GM12875 (cell line): ENCODE results near the gene ERMARD.

Experiments used
- H3K4me3 ChIP-seq: one replicate; pipeline ENCODE4 v1.5.1; 2011; ENCODE audit warnings: low read depth, low read length, control low read depth
- TF ChIP-seq, protein P1 (sequence below): IDR thresholded peaks from 2 replicates; pipeline ENCODE4 v1.5.1; 2011; ENCODE audit warnings: low read depth, mild to moderate bottlenecking, control low read depth, inconsistent platforms, low read length, moderate library complexity, borderline replicate concordance; ENCODE audit not compliant: insufficient read depth

The ERMARD gene

DNA sequence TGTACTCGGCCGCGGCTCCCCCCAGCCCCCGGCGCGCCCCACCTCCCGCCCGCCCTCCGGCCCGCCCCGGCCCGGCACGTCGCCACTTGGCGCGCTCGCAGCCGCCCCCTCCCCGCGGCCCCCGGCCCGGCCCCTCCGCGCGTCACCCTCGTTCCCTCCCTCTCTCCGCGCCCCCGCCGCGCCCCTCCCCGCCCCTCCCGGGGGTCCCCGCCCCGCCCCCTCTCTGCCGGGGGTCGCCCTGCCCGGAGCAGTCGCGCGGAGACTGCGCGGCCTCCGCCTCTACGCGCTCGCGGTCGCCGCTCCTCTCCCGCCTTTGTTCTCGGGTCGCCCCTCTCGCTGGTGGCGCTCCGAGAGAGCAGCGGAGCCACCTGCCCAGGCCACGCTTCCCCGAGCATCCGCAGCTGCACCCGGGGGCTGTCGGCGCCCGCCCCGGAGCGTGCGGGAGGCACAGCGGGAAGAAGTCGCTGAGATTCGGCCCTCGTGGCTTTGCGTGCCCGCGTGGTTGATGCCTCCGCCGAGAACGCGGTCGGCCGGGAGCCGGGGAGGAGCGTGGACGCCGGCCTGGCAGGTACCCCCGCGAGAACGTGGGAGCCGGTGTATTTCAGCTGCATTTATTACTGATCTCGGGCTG lies 26.8 kb upstream of the ERMARD start, which contains the start of gene PHF10:
Gene PHF10, minus strand, starts transcription at position 7 of the 631 bp plus-strand sequence. CDS start 569 bp downstream, outside the sequence.
- TF ChIP-seq, protein P1, sequence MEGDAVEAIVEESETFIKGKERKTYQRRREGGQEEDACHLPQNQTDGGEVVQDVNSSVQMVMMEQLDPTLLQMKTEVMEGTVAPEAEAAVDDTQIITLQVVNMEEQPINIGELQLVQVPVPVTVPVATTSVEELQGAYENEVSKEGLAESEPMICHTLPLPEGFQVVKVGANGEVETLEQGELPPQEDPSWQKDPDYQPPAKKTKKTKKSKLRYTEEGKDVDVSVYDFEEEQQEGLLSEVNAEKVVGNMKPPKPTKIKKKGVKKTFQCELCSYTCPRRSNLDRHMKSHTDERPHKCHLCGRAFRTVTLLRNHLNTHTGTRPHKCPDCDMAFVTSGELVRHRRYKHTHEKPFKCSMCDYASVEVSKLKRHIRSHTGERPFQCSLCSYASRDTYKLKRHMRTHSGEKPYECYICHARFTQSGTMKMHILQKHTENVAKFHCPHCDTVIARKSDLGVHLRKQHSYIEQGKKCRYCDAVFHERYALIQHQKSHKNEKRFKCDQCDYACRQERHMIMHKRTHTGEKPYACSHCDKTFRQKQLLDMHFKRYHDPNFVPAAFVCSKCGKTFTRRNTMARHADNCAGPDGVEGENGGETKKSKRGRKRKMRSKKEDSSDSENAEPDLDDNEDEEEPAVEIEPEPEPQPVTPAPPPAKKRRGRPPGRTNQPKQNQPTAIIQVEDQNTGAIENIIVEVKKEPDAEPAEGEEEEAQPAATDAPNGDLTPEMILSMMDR: no peak
- H3K4me3 ChIP-seq: peak within 1 kb of the TSS; percentile 50

DNA sequence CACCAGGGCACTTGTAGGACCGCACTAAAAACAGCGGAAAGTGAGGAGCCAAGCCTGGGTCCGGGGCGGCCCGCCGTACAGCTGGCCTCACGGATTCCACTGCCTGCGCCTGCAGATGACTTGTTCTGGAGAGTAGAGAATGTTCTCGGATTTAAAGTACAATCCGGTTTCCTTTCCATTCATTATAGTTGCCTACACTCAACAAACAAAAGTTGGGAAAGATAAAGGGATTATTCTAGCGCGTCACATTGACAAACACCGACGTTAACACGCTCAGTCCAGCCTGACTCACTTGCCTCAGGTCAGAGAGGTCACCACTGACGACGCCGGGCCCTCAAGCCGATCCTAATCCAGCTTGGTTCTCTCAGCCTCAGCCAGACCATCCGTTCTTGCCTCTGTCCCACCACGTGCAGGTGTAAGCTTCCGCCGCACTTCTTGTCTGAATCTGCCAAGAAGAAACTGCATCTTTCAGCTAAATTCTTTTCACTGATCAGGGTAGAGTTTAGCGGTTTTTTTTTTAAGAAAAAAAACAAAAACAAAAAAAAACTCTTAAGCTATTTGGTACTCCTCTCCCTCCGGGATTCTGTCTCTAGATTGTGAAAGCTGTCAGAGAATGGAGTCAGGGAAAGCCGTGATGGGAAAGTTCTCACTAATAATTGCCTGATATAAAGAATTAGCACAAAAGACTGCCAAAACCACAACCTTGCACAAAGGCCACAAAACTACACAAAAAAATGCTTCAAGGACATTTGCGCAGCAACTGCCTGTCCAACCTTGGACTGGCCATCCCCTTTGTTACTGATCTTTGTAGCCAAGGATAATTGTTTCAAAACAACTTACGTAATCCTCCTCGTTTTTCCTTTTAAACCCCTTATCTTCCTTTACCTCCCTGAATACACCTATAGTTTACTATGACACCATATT lies 26.0 kb upstream of the ERMARD start:
- H3K4me3 ChIP-seq: peak overlapping the region; percentile 50
- TF ChIP-seq, protein P1: no peak

GRCh38 chr6:169726049-169726400 lies 25.4 kb upstream of the ERMARD start:
- TF ChIP-seq, protein P1: no peak
- H3K4me3 ChIP-seq: no peak overlapping the region

DNA sequence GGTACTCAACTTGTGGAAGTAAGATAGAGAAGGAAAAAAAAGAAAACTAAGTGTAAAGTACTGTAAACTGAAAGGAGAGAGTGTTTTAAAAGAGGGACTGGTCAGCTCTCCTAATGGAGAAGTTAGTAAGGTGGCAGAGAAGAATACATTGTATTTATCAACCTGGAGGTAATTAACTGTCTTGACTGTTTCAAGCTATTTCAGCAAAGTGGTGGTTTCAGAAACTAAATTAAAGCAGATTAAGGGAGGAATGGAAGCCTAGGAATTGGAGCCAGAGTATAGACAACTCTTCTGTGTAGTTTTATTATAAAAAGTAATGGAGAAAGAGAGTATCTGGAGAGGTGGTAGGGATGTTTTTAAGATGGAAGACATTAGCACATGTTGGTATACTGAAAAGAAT lies 24.5 kb upstream of the ERMARD start:
- H3K4me3 ChIP-seq: no peak overlapping the region
- TF ChIP-seq, protein P1: no peak

DNA sequence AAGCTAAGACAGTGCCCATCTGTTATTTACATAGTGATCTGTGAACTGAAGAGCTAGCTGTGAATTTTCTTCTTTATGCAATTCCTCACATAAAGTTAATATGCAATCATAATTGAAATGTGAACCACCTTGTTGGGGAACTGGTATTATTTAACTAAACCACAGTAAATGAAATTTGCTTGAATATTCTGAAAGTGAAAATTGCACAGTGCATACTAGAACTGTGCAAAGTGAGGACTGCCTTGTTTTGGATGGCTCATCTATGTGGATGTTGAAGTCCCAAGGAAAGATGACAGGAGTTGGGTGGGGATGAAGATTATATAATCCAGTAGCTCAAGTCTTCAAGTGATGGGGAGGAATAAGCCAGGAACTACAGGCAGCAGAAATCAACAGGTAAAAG lies 21.5 kb upstream of the ERMARD start:
- TF ChIP-seq, protein P1: no peak
- H3K4me3 ChIP-seq: no peak overlapping the region

DNA sequence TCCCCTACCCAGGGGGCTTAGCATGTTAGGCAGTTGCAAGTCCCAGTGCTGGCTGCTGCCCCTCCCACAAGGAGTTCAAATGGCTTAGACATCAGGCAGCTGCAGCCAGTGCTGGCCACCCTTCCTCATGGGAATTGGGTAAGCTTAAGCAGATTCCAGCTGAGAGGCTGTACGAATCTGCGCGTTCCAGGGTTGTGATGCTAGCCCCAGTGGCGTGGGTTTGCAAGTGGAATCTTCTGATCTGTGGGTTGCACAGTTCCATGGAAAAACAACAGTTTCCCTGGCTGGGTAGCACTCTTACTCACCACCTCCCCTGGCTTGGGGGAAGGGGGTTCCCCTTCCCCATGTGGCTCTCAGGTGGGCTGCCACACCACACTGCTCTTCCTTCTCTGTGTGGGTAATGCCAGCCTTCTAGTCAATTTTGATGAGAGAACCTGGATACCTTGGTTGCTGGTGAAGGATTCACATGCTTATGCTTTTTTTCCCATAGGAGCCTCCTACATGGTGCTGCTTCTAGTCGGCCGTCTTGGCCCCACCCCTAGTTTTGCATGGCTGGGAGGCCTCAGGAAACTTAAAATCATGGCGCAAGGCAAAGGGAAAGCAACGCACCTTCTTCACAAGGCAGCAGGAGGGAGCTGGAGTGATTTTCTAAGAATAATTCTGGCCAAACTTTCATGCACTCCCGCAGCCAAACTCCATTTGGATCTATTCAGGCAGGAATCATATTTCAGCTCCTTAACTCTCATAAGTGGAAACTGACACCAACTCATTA lies 13.0 kb upstream of the ERMARD start:
- H3K4me3 ChIP-seq: no peak overlapping the region
- TF ChIP-seq, protein P1: no peak
